HG03108 (cell line): ENCODE measurements around the gene EFCAB7.

ENCODE experiments used
- ATAC-seq: cut with Tn5 transposase; IDR thresholded peaks from one replicate; pipeline ENCODE4 v1.9.1; 2021; ENCODE audit warnings: moderate library complexity; ENCODE audit not compliant: unreplicated experiment

Gene EFCAB7

DNA sequence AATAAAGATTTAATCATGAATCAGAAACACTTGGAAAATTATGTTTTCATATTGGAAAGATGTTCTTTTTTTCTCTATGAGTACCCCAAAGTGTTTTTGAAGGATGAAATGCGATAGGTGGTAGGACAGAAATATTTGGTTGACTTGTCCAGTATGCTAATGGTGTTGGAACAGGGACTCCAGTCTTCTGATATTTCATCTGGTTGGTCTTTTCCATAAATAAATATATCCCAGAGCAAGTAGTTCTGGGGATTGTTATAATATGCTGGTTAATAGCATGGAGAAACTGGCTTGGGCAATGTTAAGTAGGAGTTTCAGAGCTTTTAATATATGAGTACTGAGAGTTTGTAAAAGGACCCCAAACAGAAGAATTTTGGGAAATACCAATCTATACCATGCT is 78.6 kb downstream of the EFCAB7 start:
- ATAC-seq = no peak

DNA sequence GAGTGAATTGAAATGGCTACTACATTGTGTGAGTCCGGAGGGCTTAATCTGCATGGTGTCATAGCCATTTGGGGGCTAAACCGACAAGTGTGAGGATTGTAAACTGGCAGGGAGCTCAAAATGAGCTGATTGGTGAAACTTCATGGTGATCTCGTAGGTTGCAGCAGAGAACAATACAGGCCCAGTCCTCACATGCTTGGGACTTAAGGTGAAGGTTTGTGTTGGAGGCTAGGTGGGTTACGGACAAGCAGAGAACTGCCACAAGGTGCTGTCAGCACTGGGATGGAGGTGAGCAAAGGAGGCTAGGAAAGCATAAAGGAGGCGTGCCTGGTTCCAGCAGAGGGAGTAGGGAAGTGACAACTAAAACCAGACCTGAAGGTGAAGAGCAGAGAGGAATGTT is 79.3 kb downstream of the EFCAB7 start:
- no peak for ATAC-seq

DNA sequence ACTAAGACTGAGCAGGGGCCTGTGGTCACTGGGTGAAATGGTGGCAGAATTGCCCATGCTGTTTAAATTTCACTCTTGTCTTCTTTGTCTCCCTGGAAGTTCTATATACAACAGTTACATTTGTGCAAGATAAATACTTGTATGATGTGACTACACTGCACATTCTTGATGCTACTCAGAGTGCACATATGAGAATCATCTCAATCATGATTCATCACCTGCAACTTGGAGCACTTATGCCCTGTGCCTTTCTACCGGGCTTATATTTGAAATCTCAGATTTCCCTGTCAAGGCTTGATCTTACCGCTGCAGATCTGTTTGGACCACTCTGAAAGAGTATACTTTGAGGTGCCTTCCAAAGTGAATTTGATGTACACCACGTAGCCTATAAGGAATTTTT is 80.5 kb downstream of the EFCAB7 start:
- no peak for ATAC-seq

DNA sequence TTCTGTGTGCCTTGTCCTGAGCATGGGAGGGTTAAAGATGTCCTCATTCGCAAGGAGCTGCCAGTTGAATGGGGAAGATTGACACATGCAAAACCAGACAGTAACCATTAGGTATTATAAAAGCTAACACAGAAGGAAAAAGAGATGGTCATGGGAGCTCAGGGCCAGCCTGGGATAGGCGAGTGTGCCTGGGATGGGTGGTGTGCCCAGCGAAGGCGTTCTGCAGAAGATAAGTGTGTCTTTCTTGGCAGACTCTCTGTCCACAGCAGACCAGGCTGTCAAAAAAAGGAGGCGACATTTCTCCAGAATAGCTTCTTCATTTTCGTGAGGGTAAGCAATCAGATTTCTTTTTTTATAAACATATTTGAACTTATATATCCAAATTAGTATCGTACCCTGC is 84.0 kb downstream of the EFCAB7 start:
- no peak for ATAC-seq

DNA sequence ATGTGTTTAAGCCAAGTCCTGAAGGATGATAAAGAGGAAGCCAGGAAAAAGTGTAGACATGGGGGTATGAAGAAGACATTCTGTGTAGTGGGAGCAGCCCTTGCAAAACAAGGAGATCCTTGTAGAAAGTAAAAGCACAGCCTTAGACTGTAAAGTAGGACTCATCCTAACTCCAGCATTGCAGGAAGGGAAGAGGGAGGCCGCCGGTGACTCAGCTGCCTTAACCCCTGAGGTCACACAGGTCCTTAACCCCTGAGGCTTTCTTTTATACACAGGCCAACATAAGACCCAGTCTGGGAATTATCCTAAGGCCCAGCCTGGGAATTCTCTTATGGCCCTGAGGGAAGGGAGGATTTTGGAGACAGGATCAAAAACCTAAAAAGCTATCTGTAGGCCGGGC is 87.9 kb downstream of the EFCAB7 start:
- ATAC-seq = no peak

DNA sequence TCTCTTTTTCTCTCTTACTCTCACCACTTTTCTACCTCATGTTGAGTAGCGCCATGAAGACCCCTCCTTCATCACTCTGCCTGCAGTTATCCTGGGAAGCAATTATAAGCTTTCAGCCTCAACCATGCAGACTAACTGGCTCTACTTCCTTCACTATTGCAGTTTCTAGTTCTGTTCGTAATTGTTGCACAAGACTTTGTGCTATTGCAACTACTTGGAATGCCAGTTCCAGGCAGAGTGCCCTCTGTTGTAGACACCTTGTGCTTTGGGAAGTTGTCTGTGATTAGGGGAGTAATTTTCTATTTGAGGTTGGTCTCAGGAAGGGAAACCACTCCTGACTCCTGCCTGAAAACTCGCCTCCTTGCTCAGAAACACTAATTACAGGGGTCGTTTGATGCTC is 89.2 kb downstream of the EFCAB7 start:
- ATAC-seq = no peak

DNA sequence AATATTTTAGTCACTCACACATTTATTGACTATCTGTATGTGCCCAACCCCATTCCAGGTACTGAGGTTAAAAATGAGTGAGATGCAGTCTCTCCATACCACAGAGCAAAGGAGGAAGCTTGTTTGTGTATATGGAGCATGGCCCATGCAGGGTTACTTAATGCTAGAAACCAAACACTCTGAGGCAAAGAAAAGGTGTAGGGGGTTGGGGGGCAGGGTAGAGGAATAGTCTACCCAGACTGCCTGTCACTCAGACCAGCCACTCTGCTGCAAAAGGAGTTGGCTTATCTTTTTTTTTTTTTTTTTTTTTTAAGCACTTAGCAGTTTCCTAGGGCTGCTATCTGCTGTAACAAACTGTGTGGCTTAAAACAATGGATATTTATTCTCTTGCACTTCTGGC is 89.6 kb downstream of the EFCAB7 start:
- no peak for ATAC-seq

DNA sequence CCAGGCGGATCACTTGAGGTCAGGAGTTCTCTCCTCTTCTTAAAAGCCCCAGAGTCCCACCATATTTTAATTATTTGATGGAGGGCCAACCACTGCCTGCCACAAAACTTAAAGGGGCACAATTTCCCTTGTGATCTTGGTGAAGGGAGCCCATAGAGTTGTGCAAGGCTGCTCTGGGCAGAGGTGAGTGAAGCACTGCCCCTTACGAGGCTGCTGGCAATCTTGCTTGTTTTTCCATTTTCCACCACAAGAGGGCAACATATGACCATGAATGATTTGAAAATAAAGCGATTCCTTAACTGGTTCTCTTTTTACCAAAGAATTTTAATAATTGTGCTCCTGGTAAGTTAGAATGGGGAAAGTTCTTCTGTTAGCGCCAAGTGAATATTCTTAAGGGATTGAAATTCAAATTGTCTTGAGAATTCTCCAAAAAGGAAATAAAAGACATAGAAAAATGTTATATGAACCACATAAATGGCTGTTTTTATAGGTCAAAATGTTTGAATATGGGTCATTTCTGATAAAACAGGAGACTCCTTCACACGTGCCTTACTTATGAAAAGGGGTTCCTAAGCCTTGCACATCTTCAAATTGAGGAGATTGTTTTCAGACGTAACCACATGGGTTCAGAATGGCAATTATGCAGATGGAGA is 92.6 kb downstream of the EFCAB7 start:
- no peak for ATAC-seq

DNA sequence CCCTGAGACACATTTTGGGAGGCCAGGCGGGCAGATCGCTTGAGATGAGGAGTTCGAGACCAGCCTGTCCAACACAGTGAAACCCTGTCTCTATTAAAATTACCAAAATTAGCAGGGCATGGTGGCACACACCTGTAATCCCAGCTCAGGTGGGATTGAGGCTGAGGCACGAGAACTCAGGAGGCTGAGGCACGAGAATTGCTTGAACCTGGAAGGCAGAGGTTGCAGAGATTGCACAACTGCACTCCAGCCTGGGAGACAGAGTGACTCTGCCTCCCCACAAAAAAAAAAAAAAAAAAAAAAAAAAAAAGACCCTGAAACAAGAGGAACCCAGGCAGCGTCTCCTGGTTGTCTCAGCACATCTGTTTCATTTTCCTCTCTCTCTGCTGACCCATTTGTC is 94.1 kb downstream of the EFCAB7 start:
- ATAC-seq = no peak

DNA sequence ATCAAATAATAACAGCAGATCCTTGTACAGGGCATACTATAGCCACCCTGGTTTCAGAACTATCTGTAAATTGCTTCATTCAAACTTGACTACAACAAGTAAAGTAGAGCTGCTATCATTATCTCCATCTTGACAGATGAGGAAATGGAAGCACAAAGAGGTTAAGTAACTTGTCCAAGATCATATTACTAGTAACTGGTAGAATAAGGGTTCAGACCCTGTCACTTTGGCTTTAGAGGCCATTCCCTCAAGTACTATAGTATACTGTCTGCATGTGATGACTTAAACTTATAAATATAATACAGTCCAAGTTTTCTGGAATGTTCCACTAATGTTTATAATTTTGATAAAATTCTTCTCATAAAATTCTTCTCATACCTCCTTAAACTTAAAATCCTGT is 94.7 kb downstream of the EFCAB7 start:
- ATAC-seq = no peak

DNA sequence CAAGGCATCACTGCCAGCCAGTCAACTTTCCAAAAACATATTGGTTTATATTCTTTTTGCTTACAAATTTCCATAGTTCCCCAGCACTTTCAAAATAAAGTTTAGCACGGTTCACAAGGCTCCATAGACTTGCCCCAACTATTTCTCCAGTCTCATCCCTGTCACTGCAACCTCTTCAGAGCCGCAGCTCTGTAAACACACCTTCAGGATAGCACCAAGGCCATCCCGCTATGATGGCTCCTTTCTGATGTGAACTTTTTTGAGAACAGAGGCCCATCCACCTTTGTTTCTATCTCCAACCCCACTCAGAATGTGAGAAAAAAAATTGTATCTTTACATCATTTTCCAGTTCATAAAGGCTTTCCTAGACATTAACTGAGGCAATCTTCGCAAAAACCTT is 96.2 kb downstream of the EFCAB7 start:
- no peak for ATAC-seq

DNA sequence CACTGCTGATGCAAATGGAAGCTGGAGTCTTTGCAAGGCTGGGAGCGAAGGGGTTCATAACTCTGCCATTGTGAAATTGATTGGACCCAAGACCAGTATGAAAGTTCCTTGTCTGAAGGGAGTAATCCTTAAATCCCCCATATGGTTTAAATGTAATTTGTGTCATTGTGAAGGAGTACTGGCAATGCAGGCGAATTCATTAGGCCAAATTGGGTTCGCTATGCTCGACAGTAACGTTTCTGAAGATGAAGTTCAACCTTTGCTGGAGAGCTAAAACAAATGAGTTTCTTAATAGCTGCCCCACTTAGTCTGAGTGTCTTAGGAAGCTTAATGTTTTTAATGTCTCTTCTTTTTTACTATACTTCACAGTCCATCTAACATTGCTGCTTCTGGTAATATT is 97.3 kb downstream of the EFCAB7 start:
- ATAC-seq = no peak

DNA sequence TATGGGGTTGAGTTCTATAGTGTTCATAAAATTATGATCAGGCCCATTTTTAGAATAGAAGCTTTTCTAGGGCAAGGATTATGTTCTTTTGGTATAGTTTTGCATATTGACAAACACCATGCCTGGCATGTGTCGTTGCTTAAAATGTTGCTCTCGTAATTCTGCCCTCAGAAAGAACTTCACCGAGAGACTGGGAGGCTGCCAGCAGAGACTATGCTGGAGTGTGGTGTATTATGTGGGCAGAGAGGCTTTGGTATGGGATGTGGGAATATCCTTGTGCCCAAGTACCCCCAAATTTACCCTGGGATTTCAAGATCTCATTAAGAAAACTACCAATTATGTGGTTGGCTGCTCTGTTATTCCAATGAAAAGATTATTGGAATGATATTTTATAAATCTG is 97.8 kb downstream of the EFCAB7 start:
- no peak for ATAC-seq

DNA sequence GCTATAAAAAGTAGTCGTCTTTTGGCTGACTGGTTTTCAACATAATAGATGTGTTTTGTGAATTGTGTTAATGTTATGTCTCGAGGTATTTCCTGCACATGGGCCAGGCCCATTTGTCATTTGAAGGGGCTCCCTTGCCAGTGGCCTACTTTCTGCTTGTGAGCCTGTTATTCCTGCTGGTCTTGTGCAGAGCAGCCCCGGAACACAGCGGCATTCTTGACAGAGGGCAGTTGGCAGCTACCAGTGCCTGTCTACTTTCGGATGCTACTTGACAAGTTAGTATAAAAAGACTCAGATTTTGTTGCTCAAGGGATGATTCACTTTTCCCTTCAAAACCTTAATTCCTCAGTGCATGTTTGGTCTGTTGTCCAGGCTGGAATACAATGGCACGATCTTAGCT is 98.4 kb downstream of the EFCAB7 start:
- no peak for ATAC-seq
